Activated T-helper 9 cell treated with anti-CD3 and anti-CD28 coated beads, Interleukin-2, amount 50 U/mL, for 16 hours (primary cell): Measurements from ENCODE around the gene ZNF761.
"Not testable (repeated sequence)": the region's sequence is repeated elsewhere in the genome, so short reads cannot be mapped to it uniquely, and the experiment has no call there.

ENCODE experiments used
- DNase-seq: peaks from one replicate; pipeline ENCODE4 v3.0.0-alpha.2; 2020; ENCODE audit warnings: low read depth

The ZNF761 gene

DNA sequence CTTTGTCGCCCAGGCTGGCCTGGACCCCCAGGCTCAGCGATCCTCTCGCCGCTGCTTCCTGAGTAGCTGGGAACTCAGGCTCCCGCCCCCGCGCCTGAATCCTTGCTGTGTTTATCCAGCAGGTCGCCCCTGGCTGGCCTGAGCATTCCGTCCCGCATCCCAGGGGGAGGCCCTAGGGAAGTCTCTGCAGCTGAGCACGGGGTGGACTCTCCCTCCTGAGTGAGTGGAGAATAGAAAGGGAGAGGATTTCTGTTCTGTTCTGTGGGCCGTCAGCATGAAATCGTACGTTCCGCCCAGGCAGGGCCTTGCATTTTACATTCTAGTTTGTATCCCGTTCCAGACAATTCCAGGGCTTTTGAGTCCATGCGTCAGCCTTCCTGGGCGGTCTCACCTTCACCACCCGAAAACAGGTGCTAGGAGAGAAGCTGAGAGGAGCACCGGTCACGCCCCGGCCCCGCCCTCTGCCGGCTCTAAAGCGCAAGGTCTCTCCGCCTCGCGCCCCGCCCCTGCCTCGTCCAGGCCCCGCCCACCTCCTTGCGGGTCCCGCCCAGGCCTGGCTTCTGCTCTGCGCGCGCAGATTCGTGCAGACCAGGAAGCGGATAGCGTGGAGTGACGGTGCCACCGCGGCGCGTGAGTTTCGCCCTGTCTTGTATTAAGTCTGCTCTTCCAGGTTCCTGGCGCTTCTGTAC, at the start of gene ZNF761:
Gene ZNF761 (plus strand): TSS at position 586 of the 689 bp plus-strand sequence. CDS start 15,285 bp downstream, outside the sequence.
- DNase-seq, result peak; percentile 96

DNA sequence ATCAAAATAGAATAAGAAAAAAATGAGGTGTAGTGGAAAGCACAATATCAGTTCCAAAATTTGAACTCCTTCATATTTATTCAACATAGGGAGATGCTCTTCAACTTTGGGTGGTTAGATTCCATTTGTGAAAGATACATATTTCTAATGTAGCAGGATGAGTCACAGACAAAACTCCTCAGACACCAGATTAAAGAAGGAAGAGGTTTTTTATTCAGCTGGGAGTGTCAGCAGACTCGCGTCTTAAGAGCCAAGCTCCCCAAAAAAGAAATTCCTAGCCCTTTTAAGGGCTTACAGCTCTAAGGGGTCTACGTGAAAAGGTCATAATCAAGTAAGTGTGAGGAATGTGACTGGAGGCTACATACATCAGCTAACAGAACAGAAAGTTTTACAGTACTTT, 43.6 kb upstream of the ZNF761 start:
- no peak for DNase-seq

DNA sequence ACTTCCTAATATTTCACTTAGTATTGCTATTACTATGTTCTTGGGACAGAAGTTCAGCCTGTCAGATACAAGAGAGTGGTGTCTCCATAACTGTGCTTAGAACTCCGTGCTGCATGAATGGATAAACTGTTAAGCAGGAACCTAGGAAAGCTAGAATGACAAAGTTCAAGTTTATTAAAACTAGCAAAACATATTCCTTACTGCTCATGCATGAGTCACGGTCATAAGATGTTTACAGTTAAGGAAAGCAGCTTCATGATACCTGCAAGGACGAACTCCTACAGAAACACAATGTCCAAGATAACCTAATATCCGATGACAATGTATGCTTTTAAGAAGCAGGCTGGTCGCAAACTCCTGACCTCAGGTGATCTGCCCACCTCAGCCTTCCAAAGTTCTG, 42.9 kb upstream of the ZNF761 start:
- no peak for DNase-seq

DNA sequence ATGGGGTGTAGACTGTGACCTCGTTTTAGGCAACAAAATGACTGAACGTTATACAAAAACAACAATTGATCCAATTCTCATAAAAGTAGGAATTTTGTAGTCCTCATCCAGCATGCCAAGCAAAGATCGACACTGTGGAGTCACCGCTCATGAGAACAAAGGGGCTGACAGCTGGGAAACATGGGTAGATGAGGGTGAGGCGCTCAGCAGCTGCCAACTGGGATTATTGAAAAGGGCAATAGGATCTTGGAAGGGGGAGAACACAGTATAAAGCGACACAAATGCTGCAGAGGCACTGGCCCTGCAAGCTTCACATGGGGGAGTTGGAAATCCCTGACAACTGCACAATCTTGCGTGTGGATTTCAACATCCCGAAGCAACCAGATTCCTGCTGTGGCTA, 42.2 kb upstream of the ZNF761 start:
- DNase-seq, result no peak

DNA sequence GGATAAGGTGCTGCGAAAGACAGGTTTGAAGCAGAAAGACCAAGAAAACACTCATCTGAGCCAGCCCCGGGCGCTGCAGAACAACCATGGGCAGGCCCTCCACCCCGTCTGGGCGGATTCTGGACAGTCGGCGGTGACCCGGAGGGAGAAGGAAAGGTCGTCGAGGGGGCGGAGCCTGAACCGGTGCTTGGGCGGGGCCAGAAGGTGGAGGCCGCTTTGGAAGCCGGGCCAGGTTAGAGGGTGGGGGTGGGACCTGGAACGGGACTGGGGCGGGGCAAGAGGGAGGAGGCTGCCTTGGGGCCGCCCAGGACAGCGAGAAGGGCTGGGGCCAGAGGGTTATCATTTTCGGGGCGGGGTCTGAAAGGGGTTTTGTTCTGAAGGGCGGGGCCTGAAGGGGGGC, 41.8 kb upstream of the ZNF761 start:
- DNase-seq, result no peak

DNA sequence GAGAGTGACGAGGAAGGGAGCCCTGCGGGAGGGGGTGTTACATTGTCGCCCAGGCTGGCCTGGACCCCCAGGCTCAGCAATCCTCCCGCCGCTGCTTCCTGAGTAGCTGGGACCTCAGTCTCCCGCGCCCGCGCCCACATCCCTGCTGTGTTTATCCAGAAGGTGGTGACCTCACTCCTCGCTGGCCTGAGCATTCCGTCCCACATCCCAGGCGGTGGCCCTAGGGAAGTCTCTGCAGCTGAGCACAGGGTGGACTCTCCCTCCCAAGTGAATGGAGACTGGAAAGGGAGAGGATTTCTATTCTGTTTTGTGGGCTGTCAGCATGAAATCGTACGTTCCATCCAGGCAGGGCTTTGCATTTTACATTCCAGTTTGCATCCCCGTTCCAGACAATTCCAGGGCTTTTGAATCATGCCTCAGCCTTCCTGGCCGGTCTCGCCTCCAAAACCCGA, 37.2 kb upstream of the ZNF761 start:
- no peak for DNase-seq

DNA sequence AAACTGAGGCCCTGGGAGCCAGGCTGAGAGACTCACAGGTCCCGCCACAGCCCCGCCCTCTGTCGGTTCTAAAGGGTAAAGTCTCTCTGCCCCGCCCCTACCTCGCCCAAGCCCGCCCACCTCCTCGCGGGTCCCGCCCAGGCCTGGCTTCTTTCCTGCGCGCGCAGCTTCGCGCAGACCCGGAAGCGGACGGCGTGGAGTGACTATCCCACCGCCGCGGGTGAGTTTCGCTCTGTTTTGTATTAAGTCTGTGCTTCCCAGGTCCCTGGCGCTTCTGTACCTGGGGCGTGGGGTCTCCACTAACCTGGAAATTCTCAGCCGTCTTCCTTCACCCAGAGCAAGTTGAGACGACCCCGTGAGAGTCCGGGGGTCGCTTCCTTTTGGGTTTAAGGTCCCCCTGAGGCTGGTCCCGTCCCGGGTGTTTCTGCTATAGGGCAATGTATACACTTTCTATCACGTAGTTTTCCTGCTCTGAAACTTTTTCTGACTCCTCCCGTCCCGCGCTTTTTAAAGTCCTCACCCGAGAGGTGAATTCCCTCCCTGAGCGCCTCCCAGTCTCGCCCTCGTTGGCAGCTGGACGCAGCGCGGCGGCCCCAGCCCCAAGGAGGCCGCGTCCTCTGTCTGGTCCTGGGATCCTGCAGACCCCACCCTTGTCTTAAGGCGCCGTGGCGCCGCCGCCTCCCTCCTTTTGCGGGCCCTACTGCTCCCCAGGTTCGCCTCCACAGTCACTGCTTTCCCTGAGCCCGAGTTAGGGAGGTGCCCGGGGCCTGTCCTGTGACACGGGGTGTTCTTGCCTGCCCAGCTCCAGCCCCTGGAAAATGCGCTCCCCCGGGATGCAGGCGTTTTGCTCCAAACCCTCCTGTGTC, 36.6 kb upstream of the ZNF761 start, which contains the start of gene ZNF765:
Gene ZNF765 (plus strand): TSS at position 176 of the 866 bp plus-strand sequence. CDS start 2,867 bp downstream, outside the sequence.
- DNase-seq, result peak; percentile 96

DNA sequence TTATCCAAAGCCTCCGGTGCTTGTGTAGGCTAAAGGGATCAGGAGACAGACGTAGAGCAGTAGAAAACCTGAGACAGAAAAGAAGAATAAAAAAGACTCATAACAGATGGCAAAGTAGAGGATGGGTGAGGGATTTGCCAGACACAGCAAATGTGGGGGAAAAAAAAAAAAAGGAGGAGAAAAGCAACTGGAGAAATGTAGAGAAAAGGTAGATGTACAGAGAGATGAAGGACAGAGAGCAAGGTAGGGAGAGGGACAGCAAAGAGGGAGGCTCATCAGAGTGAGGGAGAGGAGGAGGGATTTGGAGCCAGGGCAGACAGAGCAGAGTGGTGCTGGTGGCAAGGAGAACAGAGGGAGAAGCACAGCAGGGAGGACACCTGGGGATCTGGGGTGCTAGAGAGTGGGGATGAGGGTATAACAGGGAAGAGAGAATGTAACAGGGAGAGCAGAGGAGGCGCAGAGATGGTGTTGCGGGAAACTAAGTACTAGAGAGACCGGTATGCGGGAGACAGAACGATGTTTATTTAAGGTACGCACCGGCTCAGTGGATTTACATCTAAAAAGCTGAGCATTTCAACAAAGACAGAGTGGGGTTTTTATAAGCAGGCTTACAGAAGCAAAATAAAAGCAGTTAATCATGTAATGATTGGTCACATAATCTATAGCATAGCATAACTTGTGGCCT, 35.8 kb upstream of the ZNF761 start:
- not testable (repeated sequence) for DNase-seq

DNA sequence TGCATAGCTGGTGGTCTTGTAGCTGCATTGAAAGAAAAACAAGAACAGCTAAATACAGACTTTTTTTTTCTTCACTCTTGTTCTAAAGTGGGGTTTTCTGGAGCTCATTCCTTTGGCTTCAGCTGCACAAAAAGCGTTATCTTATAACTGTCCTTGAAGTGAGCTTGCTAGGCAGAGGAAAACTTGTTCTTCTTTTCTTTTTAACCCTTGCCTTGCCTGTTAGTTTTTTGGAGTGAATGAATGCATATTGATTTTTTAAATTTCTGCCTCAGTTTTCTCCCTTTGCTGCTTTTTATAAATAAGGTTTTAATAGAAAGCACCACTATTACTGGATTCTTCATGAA, 35.3 kb upstream of the ZNF761 start:
- no peak for DNase-seq

DNA sequence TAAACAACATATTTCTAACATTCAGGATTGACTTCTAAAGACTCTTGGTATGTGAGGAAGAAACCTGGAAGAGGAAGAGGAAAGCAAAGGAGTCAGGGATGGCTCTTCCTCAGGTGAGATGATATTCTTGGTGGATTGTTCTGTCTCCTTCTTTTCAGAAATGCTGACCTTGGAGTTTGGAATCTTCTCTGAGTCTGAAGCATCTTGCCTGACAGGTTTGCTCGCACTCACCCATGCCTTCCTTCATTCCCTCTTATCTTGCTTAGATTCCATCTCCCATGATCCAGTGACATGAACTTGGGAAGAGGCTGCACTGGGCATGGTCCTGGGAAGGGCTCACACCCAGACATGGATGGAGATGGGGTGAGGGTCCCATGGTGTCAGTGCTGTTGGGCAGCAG, 33.9 kb upstream of the ZNF761 start:
- DNase-seq, result not testable (repeated sequence)

DNA sequence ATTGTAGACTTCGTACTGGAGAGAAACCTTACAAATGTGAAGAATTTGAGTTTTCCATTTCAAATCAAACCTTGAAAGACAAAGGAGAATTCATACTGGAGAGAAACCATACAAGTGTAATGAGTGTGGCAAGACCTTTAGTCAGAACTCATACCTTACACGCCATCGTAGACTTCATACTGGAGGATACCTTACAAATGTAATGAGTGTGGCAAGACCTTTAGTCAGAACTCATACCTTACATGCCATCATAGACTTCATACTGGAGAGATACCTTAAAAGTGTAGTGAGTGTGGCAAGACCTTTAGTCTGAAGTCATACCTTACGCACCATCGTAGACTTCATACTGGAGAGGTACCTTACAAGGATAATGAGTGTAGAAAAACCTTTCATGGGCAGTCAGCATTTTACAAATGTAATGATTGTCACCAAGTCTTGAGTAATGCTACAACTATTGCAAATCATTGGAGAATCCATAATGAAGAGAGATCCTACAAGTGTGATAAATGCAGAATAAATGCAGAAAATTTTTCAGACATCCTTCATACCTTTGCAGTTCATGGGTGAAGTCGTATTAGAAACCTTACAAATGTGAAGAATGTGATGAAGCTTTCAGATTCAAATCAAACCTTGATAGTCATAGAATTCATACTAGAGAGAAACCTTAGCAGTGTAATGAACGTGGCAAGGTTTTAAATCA, 22.1 kb upstream of the ZNF761 start:
- DNase-seq, result no peak

DNA sequence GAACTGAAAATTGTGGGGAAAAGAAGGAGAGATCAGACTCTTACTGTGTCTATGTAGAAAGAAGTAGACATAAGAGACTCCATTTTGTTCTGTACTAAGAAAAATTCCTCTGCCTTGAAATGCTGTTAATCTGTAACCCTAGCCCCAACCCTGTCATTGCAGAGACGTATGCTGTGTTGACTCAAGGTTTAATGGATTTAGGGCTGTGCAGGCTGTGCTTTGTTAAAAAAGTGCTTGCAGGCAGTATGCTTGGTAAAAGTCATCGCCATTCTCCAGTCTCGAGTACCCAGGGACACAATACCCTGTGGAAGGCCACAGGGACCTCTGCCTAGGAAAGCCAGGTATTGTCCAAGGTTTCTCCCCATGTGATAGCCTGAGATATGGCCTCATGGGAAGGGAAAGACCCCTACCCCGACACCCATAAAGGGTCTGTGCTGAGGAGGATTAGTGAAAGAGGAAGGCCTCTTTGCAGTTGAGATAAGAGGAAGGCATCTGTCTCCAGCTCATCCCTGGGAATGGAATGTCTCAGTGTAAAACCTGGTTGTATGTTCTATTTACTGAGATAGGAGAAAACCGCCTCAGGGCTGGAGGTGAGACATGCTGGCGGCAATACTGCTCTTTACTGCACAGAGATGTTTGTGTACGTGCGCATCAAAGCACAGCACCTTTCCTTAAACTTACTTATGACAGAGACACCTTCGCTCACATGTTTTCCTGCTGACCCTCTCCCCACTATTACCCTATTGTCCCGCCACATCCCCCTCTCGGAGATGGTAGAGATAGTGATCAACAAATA, 11.1 kb upstream of the ZNF761 start:
- DNase-seq, result not testable (repeated sequence)

DNA sequence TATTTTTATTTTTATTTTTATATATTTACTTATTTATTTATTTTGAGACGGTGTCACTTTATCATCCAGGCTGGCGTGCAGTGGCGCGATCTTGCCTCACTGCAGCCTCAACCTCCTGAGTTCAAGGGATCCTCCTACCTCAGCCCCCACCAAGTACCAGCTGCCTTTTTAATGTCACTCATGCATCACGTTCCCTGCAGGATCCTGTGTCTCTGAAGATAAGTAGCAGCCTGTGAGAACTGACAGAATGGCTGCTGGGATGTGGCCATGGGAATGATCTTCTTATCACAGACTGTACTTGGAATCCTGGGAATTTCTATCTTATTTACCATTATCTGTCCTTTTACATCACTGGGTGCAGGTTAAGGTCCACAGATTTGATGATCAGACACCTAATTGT, 9.2 kb upstream of the ZNF761 start:
- no peak for DNase-seq

DNA sequence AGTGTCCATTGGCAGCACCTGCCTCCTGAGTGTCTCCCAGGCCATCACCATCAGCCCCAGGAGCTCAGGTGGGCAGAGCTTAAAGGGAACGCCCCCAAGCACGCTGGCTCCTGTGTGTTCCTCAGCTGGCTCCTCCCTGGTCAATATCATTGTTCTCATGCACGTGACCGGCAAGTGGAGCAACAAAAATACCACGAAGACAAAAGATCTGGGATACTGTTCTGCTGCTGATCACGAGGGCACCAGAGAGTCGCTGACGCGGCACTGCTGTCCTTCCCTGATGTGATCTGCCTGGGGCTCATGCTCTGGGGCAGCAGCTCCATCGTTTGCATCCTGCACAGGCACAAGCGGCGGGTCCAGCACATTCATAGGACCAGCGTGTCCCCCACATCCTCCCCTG, 8.7 kb upstream of the ZNF761 start:
- DNase-seq, result not testable (repeated sequence)

DNA sequence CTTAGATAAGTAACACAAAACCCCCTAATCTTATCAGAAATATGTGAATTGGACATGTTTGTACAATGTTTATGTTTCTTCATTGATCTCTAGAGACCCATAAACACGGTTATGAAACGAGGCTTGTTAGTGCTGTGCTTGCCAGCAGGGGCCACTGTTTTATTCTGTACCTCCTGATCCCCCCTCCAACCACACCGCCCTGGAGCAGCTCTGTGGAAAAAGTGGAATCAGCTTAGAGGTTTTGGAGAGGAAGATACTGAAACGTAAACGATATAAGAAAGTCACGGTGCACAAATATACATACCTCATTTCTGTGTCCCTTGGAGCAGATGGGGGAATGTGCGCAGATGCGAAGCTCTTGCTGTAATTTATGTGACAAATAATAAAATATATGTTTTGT, 8.1 kb upstream of the ZNF761 start:
- DNase-seq, result not testable (repeated sequence)

DNA sequence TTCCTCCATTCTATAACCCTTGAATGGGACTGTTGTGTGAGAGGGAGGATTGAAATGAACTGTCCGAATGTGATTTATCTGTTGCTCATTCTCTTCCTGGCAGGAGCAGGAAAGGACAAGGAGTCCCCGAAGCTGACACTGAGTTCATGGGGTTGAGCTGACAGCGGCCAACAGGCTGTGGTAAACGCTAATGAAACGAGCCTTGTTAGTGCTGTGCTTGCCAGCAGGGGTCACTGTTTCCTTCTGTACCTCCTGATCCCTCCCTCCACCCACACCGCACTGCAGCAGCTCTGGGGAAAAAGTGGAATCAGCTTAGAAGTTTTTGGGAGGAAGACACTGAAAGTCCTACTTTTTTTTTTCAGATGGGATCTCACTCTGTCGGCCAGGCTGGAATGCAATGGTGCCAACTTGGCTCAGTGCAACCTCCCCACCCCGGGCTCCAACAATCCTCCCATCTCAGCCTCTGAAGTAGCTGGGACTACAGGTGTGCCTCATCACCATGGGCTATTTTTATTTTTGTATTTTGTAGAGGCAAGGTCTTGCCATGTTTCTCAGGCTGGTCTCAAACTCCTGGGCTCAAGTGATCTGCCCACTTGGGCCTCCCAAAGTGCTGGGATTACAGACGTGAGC, 6.7 kb upstream of the ZNF761 start:
- peak; percentile 54 for DNase-seq

DNA sequence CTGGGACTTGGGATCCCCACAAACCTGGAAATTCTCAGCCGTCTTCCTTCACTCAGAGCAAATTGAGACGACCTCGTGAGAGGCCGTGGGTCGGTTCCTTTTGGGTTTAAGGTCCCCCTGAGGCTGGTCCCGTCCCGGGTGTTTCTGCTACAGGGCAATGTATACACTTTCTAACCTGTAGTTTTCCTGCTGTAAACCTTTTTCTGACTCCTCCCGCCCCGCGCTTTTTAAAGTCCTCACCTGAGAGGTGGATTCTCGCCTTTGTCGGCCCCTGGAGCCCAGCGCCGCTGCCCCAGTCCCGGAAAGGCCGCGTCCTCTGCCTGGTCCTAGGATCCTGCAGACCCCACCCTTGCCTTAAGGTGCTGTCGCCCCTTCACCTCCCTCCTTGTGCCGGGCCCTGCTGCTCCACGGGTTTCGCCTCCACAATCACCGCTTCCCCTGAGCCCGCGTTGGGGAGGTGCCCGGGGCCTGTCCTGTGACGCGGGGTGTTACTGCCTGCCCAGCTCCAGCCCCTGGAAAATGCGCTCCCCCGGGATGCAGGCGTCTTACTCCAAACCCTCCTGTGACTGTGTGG, 391 bp downstream of the ZNF761 start:
- DNase-seq, result peak; percentile 3

DNA sequence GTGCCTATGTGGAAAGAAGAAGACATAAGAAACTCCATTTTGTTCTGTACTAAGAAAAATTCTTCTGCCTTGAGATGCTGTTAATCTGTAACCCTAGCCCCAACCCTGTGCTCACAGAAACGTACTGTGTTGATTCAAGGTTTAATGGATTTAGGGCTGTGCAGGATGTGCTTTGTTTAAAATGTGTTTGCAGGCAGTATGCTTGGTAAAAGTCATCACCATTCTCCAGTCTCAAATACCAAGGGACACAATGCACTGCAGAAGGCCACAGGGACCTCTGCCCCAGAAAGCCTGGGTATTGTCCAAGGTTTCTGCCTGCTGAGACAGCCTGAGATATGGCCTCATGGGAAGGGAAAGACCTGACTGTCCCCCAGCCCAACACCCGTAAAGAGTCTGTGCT, 12.0 kb downstream of the ZNF761 start:
- DNase-seq, result not testable (repeated sequence)

DNA sequence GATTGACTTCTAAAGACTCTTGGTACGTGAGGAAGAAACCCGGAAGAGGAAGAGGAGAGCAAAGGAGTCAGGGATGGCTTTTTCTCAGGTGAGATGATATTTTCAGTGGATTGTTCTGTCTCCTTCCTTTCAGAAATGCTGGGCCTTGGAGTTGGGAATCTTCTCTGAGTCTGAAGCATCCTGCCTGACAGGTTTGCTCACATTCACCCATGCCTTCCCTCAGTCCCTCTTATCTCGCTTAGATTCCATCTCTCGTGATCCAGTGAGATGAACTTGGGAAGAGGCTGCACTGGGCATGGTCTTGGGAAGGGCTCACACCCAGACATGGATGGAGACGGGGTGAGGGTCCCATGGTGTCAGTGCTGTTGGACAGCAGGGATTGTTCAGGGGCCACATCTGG, 15.4 kb downstream of the ZNF761 start:
- DNase-seq, result not testable (repeated sequence)

DNA sequence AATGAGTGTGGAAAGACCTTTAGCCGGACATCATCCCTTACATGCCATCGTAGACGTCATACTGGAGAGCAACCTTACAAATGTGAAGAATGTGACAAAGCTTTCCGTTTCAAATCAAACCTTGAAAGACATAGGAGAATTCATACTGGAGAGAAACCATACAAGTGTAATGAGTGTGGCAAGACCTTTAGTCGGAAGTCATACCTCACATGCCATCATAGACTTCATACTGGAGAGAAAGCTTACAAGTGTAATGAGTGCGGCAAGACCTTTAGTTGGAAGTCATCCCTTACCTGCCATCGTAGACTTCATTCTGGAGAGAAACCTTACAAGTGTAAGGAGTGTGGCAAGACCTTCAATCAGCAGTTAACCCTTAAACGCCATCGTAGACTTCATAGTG, 24.0 kb downstream of the ZNF761 start:
- DNase-seq, result no peak
